Activated naive CD4-positive, alpha-beta T cell treated with Interleukin-2 at 50 U/mL for 16 hours (primary cell): ENCODE results near the gene ASPHD2.

Experiments
- DNase-seq: peaks from one replicate; pipeline ENCODE4 v3.0.0-alpha.2; 2020

ASPHD2 gene

DNA sequence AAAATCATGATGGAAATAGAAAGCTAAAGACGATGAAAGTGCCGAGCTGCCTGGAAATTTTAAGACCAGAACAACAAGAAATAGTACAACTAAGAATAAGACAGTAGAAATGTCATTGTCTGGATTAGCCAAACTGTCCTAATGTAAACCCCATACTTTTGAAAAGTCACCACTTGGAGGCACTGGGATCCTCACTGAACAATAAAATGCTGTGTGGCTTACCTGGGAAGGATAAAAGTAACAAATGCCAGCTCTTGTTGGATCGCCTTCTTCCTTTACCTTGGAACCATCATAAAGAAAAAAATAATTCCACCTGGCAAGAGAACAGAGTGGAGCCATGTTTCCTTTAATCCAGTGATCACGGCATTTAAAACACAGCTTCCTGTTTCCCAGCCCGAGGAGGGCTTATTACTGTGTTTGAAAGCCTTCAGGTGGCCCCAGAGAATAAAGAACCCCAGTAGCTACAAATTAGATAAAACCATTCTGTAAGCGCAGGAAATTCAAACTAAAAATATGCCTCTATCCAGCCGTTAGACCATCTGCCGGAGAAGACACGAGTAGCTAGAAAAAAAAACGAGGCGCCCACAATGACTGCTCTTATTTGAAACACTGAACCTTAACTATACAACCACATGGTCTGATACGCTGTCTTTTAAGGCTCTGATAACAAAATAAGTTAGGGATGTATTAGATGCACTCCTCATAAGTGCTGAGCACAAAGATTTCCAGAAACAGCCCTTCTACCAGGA is 50.2 kb downstream of the ASPHD2 start:
- no peak for DNase-seq

- DNase-seq: no peak
Measured at GRCh38 chr22:26479792-26480610, 50.9 kb downstream of the ASPHD2 start.

- no peak for DNase-seq
Measured at GRCh38 chr22:26480611-26480932, 51.5 kb downstream of the ASPHD2 start.

DNA sequence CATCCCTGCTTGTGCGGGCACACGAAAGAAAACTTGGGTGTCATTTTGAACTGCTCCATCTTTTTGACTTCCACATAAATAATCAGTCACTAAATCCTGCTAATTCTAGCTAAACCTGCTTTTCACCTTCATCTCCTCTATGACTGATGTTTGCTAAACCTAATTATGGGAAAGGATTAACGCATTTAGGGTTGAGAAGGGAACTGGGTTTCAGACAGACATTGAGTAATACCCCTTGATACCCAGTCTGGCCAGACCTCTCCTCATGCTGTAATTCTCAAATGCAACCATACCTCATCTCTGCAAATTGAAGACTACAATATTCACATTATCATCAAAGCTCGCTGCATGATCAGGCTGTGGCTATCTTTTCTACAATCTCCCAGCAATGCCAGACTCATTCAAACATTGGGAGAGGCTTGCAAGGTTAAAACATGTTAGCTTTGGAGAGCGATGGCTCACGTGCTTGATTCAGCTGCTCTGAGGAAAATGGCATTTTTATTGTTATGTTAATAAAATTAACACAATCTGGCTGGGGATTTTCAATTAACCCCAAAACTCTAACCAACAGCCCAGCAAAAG is 52.1 kb downstream of the ASPHD2 start:
- DNase-seq: no peak

DNA sequence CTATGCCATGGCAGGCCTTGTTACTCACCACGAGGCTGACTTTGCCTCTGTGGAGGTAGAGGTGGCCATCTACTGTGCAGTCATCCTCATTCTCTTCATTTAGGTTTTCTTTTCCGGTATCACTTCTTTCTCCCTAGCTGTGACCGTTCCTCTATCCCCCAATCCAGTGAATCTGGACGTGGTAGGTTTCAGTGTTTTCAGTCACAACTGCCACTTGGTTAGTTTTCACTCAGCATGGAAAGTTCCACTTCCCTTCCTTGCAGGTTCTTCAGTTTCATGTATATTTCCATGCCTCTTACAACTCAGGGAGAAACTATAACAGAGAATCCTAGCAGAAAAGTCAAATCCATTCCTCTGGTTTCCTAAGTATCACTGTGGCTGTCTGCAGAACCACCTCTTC is 52.6 kb downstream of the ASPHD2 start:
- DNase-seq: no peak

DNA sequence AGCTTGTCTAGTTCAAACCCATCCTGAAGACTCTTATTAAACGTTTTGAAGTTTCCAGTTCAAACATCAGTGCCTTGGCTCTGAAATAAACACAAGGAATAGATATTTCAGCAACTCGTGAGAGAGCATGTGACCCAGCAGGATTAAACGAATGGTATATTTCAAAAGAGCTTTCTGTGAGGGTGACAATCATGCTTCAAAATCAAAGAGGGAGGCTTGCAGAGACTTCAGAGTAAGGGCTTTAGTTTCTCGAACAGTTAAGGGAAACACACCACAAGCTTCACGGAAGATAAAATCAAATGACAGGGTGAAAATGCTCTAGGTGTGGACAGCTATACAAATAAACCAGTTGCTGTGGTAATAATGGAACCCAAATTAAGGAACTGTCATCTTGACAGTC is 53.1 kb downstream of the ASPHD2 start:
- DNase-seq: no peak

- no peak for DNase-seq
Measured at GRCh38 chr22:26483043-26483438, 54.0 kb downstream of the ASPHD2 start.

DNA sequence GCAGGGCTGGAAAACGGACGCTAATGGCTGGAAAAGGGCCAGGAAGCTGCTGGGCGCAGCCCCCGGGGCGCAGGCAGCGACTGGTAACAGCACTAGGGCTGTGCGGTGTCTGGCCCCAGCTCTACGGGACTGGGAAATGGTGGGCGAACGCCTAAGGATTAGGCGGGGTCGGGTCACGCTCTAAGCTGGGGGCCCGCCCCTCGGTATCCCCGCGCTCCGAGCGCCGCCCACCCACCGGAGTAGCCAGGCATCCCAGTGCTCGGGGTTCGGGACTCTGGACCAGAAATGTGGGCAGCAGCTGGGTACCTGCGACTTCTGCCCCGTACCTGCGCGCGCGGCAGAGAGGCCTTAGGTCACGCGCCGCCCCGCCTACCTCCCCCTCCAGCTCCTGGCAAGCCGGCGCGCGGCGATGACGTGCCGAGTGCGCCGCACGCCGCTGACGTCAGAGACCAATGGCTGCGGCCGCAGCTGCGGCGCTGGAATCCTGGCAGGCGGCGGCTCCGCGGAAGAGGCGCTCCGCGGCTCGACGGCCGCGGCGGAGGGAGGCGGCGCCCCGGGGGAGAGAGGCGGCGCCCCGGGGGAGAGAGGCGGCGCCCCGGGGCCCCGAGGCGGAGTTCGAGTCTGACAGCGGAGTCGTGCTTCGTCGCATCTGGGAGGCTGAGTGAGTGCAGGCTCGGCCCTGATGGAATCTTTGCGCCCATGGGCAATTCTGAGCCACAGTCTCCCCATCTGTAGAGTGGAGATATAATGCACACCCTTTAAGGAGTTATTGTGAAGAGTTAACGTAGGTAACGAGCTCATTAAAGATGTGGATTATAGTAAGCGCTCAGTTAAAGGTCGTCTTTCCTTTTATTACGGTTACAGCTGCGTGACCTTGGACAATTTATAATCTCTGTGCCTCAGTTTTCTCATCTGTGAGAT is 54.6 kb downstream of the ASPHD2 start, which contains the start of the genes HPS4 and SRRD:
TSS of gene HPS4 (minus strand) at position 345 of the 921 bp plus-strand sequence. CDS start 2,021 bp downstream, outside the sequence.
TSS of gene SRRD (plus strand) at position 439 of the 921 bp plus-strand sequence. CDS start at position 453, 14 bp downstream.
- peak; percentile 93 for DNase-seq

GRCh38 chr22:26484360-26484706 is 55.3 kb downstream of the ASPHD2 start:
- DNase-seq: peak; percentile 16

- DNase-seq: no peak
Measured at GRCh38 chr22:26485013-26485412, 56.0 kb downstream of the ASPHD2 start.

DNA sequence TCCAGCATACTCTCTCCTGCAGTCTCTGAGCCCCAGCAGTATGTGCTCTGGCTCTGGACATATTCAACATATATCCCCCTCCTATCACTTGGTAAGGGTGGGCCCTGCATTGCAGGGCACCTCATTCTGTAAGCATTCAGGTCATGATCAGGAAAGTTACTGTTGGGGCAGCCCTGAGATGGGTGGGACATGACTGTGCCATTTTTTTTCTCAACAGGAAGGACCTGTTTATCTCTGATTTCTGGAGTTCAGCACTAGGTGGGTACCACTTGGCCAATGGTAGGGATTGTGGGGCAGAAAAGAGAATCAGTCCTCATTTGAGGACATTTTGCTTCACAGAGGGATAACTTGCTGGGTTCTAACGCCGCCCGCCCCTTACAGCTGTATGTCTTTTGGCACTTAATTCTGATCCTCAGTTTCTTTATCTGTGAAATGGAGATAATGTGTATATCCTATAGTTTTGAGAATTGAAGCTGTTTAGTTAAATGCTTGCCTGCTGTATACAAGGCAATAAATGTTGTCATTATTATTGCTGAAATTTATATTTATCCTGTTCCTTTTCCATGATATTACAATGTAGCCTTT is 56.8 kb downstream of the ASPHD2 start:
- no peak for DNase-seq

DNA sequence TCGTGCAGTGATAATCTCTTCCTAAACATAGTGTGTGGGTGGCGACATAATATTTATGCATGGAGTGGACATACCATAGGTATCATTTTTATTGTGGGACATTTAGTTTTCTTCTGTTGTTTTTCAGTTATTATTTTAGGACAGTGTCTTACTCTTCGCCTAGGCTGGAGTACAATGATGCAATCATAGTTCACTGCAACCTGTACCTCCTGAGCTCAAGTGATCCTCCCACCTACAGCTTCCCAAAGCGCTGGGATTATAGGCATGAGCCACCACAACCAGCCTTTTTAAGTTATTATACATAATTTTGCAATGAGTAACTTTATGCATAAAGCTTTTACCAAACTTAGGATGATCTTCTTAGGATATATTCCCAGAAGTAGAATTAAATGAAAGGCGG is 57.3 kb downstream of the ASPHD2 start:
- no peak for DNase-seq

- no peak for DNase-seq
Measured at GRCh38 chr22:26487996-26488395, 58.9 kb downstream of the ASPHD2 start.

GRCh38 chr22:26489447-26490036 is 60.5 kb downstream of the ASPHD2 start:
- DNase-seq: no peak

DNA sequence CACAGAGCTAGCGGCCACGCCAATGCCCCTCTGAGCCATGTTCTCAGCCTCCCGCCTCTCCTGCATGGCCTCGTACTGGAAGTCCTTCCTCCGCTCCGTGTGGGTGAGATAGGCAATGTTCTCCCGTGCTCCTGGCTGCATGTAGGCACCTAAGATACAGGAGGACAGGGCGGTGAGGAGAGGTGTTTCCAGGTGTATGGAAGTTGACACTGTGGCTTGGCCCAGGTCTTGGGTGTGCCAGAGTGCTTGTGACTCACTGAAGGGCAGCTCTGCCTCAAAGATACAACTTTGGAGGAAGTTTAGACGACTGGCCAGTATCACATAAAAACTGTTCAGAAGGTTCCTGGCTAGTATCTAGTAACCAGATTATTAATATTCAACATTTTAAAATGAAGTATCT is 63.2 kb downstream of the ASPHD2 start:
- no peak for DNase-seq

DNA sequence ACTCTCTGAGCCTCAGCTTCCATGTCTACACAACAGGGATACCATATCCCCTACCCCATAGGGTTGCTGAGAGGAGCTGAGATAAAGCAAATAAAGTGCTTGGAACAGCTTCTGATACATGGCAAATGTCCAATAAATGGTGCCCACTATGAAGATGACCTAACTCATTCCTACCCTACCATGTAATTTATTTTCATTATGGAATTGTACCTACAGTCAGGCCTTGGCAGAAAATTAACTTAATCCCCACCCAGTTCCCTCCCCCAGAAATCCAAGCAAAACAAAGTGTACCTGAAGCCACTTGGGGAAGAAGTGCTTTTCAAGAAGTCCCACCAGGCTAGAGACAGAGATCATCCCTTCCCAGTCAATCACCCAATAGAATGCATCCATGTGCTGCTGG is 65.4 kb downstream of the ASPHD2 start:
- DNase-seq: no peak
